ENCODE results near the gene MRPL54. TPM values are rescaled to one million over a fixed set of nuclear protein-coding genes. Genes with fewer than 3 reads are reported as not detected.

Gene MRPL54
- total RNA-seq, 2 donors from 2014 or later: 38.1 to 38.9 TPM

GRCh38 chr19:3785938-3786824, 23.7 kb downstream of the MRPL54 start, which contains the start of gene MATK:
Gene MATK (minus strand): TSS chr19:3786381. CDS start chr19:3785135, 1,246 bp downstream.
- Histone ChIP-seq H3K9me3 (ENCODE audit: control insufficient read depth, low read length) (peaks cover 14% of the 10 kb centered on the region), H3K4me1 (ENCODE audit: control insufficient read depth, insufficient read depth, low read length) (no peaks in the 10 kb centered on the region), H3K36me3 (ENCODE audit: control insufficient read depth, insufficient read depth, low read length) (no peaks in the 10 kb centered on the region), H3K4me3 (ENCODE audit: low read length) (peak within 1 kb of the TSS; percentile 65), H3K27me3 (ENCODE audit: control insufficient read depth, insufficient read depth, low read length, poor library complexity, severe bottlenecking) (peaks cover 39% of the 10 kb centered on the region), H3K9ac (ENCODE audit: extremely low read depth, low read length, poor library complexity, severe bottlenecking) (no peak within 1 kb of the TSS), H3K27ac (ENCODE audit: low read depth, low read length) (no peak within 1 kb of the TSS)
- no peak within 1 kb of the TSS for H3K27ac Mint-ChIP-seq
- H3K36me3 Mint-ChIP-seq (ENCODE audit: low read depth): peaks cover 9% of the 10 kb centered on the region
- H3K4me1 Mint-ChIP-seq: no peaks in the 10 kb centered on the region
- DNase-seq: peak; percentile 69
- WGBS, 2 experiments (ENCODE audit: insufficient coverage in 1 of 2, insufficient read length in 1 of 2): 7 to 20% methylated on average over 25 to 101 of the region's 101 CpGs
- peaks cover 16% of the 10 kb centered on the region for H3K9me3 Mint-ChIP-seq
- TF ChIP-seq CTCF (conservative IDR thresholded peaks at IDR 0.05): no peak
- peak within 1 kb of the TSS; percentile 55 for H3K4me3 Mint-ChIP-seq
- H3K27me3 Mint-ChIP-seq (ENCODE audit: insufficient read depth): peaks cover 62% of the 10 kb centered on the region

DNA sequence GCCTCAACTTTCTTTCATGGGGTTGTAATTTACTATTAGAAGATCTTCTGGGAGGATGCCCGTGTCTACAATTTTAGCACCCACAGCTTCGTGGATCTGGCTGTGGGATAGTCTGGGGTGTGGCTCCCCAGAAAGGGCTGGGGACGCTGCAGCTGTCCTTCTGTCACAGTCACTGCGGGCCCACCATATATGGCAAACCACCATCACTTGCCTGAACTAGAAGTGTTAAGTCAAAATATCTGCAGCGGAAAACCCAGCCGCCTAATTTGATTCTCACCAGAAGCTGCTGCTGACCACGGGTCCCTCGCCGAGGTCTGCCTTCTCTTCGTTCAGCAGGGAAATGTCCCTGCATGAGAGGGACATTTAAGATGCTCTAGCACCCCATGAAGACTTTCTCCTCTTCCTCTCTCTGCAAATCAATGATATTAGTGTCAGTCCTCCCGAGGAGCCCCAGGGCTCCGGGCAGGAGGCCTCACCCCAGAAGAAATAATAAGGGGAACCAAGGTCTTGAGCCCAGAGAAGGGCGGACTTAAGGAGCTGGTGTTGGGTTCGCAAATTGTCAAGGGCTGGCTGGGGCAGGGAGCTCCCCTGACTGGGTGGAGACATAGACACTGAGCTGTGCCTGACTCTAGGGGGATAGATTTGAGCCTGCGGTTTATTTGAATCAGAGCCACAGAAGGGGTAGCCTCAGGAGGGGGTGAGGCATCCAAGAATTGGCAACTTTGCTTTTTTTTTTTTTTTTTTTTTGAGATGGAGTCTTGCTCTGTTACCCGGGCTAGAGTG, 26.7 kb downstream of the MRPL54 start:
- no peaks in the 10 kb centered on the region for H3K4me1 ChIP-seq (ENCODE audit: control insufficient read depth, insufficient read depth, low read length)
- no peaks in the 10 kb centered on the region for H3K36me3 ChIP-seq (ENCODE audit: control insufficient read depth, insufficient read depth, low read length)
- WGBS, 2 experiments (ENCODE audit: insufficient coverage in 1 of 2, insufficient read length in 1 of 2): 79 to 84% methylated on average over 4 to 16 of the region's 16 CpGs
- DNase-seq: peak; percentile 36
- H3K4me3 ChIP-seq (ENCODE audit: low read length): no peak overlapping the region
- H3K27ac Mint-ChIP-seq: no peak overlapping the region
- H3K27me3 Mint-ChIP-seq (ENCODE audit: insufficient read depth): peaks cover 51% of the 10 kb centered on the region
- H3K4me1 Mint-ChIP-seq: no peaks in the 10 kb centered on the region
- no peaks in the 10 kb centered on the region for H3K36me3 Mint-ChIP-seq (ENCODE audit: low read depth)
- H3K27ac ChIP-seq (ENCODE audit: low read depth, low read length): no peak overlapping the region
- H3K9me3 Mint-ChIP-seq: no peaks in the 10 kb centered on the region
- no peak overlapping the region for H3K4me3 Mint-ChIP-seq
- peaks cover 34% of the 10 kb centered on the region for H3K27me3 ChIP-seq (ENCODE audit: control insufficient read depth, insufficient read depth, low read length, poor library complexity, severe bottlenecking)
- TF ChIP-seq CTCF (conservative IDR thresholded peaks at IDR 0.05): no peak
- no peaks in the 10 kb centered on the region for H3K9me3 ChIP-seq (ENCODE audit: control insufficient read depth, low read length)
- no peak overlapping the region for H3K9ac ChIP-seq (ENCODE audit: extremely low read depth, low read length, poor library complexity, severe bottlenecking)

- H3K4me3 Mint-ChIP-seq: no peak overlapping the region
- Histone ChIP-seq H3K4me3 (ENCODE audit: low read length) (no peak overlapping the region), H3K4me1 (ENCODE audit: control insufficient read depth, insufficient read depth, low read length) (no peaks in the 10 kb centered on the region), H3K9ac (ENCODE audit: extremely low read depth, low read length, poor library complexity, severe bottlenecking) (no peak overlapping the region), H3K27ac (ENCODE audit: low read depth, low read length) (no peak overlapping the region), H3K9me3 (ENCODE audit: control insufficient read depth, low read length) (no peaks in the 10 kb centered on the region), H3K27me3 (ENCODE audit: control insufficient read depth, insufficient read depth, low read length, poor library complexity, severe bottlenecking) (peaks cover 24% of the 10 kb centered on the region), H3K36me3 (ENCODE audit: control insufficient read depth, insufficient read depth, low read length) (no peaks in the 10 kb centered on the region)
- no peak overlapping the region for H3K27ac Mint-ChIP-seq
- TF ChIP-seq CTCF (conservative IDR thresholded peaks at IDR 0.05): no peak
- no peaks in the 10 kb centered on the region for H3K9me3 Mint-ChIP-seq
- H3K4me1 Mint-ChIP-seq: no peaks in the 10 kb centered on the region
- peaks cover 44% of the 10 kb centered on the region for H3K27me3 Mint-ChIP-seq (ENCODE audit: insufficient read depth)
- 75 to 82% methylated on average over 6 of the region's 6 CpGs for WGBS, 2 experiments (ENCODE audit: insufficient coverage in 1 of 2, insufficient read length in 1 of 2)
- DNase-seq: no peak
- H3K36me3 Mint-ChIP-seq (ENCODE audit: low read depth): no peaks in the 10 kb centered on the region
These were observed 27.8 kb downstream of the MRPL54 start for GRCh38 chr19:3790209-3790734.

Data from endodermal cell (in vitro differentiated cells).